WTC11 (cell line): ENCODE measurements around the gene IL20. TPM values are rescaled to one million over a fixed set of nuclear protein-coding genes. Genes with fewer than 3 reads are reported as not detected.

Source experiments
- ATAC-seq: fragments of 200-7000 bp; cut with Tn5 transposase; 2 replicates; pipeline ENCODE4 v1.10.0; 2021; ENCODE audit warnings: mild to moderate bottlenecking, moderate library complexity
- CTCF ChIA-PET: fragments of 300-600 bp; sonication (Branson Sonifier 250); formaldehyde crosslinking; loops from one replicate; lab custom pipeline; 2021; ENCODE audit warnings: antibody characterized with exemption; lab: Charles Lee
- POLR2A ChIA-PET: fragments of 350-600 bp; sonication (Branson Sonifier 250); formaldehyde crosslinking; loops from one replicate; lab custom pipeline; 2021; ENCODE audit warnings: antibody characterized with exemption; lab: Charles Lee
- DNase-seq: peaks from one replicate; pipeline ENCODE4 v3.0.0; 2021; ENCODE audit warnings: low spot score
- H3K27ac Mint-ChIP-seq: 2 replicates; pipeline ENCODE4 v1.8.0; 2021; ENCODE audit warnings: mixed read lengths
- H3K27me3 Mint-ChIP-seq: 2 replicates; pipeline ENCODE4 v1.8.0; 2021; ENCODE audit warnings: low read depth, mild to moderate bottlenecking, moderate library complexity, mixed read lengths
- H3K36me3 Mint-ChIP-seq: 2 replicates; pipeline ENCODE4 v1.8.0; 2021; ENCODE audit warnings: mixed read lengths
- H3K4me1 Mint-ChIP-seq: 2 replicates; pipeline ENCODE4 v1.8.0; 2022; ENCODE audit warnings: mixed read lengths
- H3K4me3 Mint-ChIP-seq: 2 replicates; pipeline ENCODE4 v1.8.0; 2021; ENCODE audit warnings: mild to moderate bottlenecking, moderate library complexity, mixed read lengths
- H3K9me3 Mint-ChIP-seq: 2 replicates; pipeline ENCODE4 v1.8.0; 2021; ENCODE audit warnings: mixed read lengths
- CBFB ChIP-seq: sonication (generic); formaldehyde crosslinking; IDR thresholded peaks from 2 replicates; pipeline ENCODE4 v1.8.1; 2022; ENCODE audit warnings: mild to moderate bottlenecking, low read depth, missing genetic modification reagents
- ELF4 ChIP-seq: sonication (generic); formaldehyde crosslinking; IDR thresholded peaks from 2 replicates; pipeline ENCODE4 v1.8.1; 2022; ENCODE audit warnings: low read depth, mild to moderate bottlenecking, moderate library complexity, missing genetic modification reagents
- FOXP1 ChIP-seq: sonication (generic); formaldehyde crosslinking; IDR thresholded peaks from 2 replicates; pipeline ENCODE4 v1.8.0; 2022; ENCODE audit warnings: missing genetic modification reagents, mild to moderate bottlenecking, moderate library complexity, borderline replicate concordance
- GTF2I ChIP-seq: fragments of 250-450 bp; sonication (Bioruptor Pico); conservative IDR thresholded peaks from 2 replicates; pipeline ENCODE4 v1.4.0; 2021; ENCODE audit warnings: mild to moderate bottlenecking
- KAT7 ChIP-seq: sonication (generic); formaldehyde crosslinking; IDR thresholded peaks from 2 replicates; pipeline ENCODE4 v1.8.1; 2023; ENCODE audit warnings: missing genetic modification reagents, mild to moderate bottlenecking, borderline replicate concordance
- OVOL2 ChIP-seq: fragments of 250-450 bp; sonication (Bioruptor Pico); IDR thresholded peaks from 2 replicates; pipeline ENCODE4 v1.9.0; 2021; ENCODE audit warnings: mild to moderate bottlenecking, borderline replicate concordance
- SOX15 ChIP-seq: fragments of 250-450 bp; sonication (Bioruptor Pico); IDR thresholded peaks from 2 replicates; pipeline ENCODE4 v1.9.0; 2021; ENCODE audit warnings: mild to moderate bottlenecking
- TEAD4 ChIP-seq: sonication (generic); formaldehyde crosslinking; IDR thresholded peaks from 2 replicates; pipeline ENCODE4 v1.8.0; 2022; ENCODE audit warnings: mild to moderate bottlenecking, missing genetic modification reagents
- ZBTB21 ChIP-seq: sonication (generic); formaldehyde crosslinking; IDR thresholded peaks from 2 replicates; pipeline ENCODE4 v1.8.1; 2023; ENCODE audit warnings: mild to moderate bottlenecking, missing genetic modification reagents, borderline replicate concordance
- ZNF396 ChIP-seq: fragments of 250-450 bp; sonication (Bioruptor Pico); IDR thresholded peaks from 2 replicates; pipeline ENCODE4 v1.8.0; 2021; ENCODE audit warnings: mild to moderate bottlenecking, moderate library complexity, borderline replicate concordance
- ZNF423 ChIP-seq: fragments of 250-450 bp; sonication (Bioruptor Pico); IDR thresholded peaks from 2 replicates; pipeline ENCODE4 v2.1.2; 2022; ENCODE audit warnings: mild to moderate bottlenecking, moderate library complexity
- ZNF671 ChIP-seq: fragments of 250-450 bp; sonication (Bioruptor Pico); IDR thresholded peaks from 2 replicates; pipeline ENCODE4 v1.8.0; 2021; ENCODE audit warnings: mild to moderate bottlenecking
- total RNA-seq: library from RNA; stranded (reverse); gene quantifications from 3 replicates; pipeline ENCODE4 v1.2.3, GENCODE V29; 2021
- TF ChIP-seq, protein P1 (sequence below): sonication (generic); formaldehyde crosslinking; IDR thresholded peaks from 2 replicates; pipeline ENCODE4 v1.8.1; 2023; ENCODE audit warnings: mild to moderate bottlenecking, moderate library complexity, missing genetic modification reagents
- TF ChIP-seq, protein P2 (sequence below): fragments of 250-450 bp; sonication (Bioruptor Pico); IDR thresholded peaks from 2 replicates; pipeline ENCODE4 v1.9.0; 2021; ENCODE audit warnings: mild to moderate bottlenecking
- TF ChIP-seq, protein P3 (sequence below): sonication (generic); formaldehyde crosslinking; conservative IDR thresholded peaks from 2 replicates; pipeline ENCODE4 v1.8.1; 2022; ENCODE audit warnings: mild to moderate bottlenecking, missing genetic modification reagents
- TF ChIP-seq, protein P4 (sequence below): sonication (generic); formaldehyde crosslinking; IDR thresholded peaks from 2 replicates; pipeline ENCODE4 v1.8.0; 2022; ENCODE audit warnings: mild to moderate bottlenecking, missing genetic modification reagents
- TF ChIP-seq, protein P5 (sequence below): sonication (generic); formaldehyde crosslinking; IDR thresholded peaks from 2 replicates; pipeline ENCODE4 v1.8.1; 2022; ENCODE audit warnings: mild to moderate bottlenecking, missing genetic modification reagents, moderate library complexity, borderline replicate concordance

Gene IL20
- total RNA-seq, 1 experiment from 2014 or later: not detected

DNA sequence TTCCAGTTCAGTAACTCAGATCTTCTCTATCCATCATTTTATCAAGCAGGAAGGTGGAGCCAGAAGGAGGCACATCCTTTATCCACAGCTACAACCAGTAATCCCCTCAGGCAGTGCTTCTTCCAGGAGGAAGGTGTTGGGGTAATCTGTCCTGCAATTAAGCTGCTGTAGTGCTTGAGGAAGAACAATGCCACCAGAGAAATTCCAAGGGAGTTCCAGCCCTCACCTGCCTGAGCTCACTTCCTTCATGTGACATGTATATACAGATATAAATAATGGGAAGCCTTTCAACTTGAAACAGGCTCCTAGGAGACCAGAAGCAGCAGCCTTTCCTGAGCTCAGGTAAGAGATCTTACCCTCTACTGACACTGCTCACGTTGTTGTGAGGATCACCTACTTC is 2.2 kb upstream of the IL20 start (continued):
- TF ChIP-seq, protein P1, sequence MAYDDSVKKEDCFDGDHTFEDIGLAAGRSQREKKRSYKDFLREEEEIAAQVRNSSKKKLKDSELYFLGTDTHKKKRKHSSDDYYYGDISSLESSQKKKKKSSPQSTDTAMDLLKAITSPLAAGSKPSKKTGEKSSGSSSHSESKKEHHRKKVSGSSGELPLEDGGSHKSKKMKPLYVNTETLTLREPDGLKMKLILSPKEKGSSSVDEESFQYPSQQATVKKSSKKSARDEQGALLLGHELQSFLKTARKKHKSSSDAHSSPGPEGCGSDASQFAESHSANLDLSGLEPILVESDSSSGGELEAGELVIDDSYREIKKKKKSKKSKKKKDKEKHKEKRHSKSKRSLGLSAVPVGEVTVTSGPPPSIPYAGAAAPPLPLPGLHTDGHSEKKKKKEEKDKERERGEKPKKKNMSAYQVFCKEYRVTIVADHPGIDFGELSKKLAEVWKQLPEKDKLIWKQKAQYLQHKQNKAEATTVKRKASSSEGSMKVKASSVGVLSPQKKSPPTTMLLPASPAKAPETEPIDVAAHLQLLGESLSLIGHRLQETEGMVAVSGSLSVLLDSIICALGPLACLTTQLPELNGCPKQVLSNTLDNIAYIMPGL (CRISPR knock-in tag): no peak
- TF ChIP-seq CBFB (CRISPR knock-in tag): no peak

DNA sequence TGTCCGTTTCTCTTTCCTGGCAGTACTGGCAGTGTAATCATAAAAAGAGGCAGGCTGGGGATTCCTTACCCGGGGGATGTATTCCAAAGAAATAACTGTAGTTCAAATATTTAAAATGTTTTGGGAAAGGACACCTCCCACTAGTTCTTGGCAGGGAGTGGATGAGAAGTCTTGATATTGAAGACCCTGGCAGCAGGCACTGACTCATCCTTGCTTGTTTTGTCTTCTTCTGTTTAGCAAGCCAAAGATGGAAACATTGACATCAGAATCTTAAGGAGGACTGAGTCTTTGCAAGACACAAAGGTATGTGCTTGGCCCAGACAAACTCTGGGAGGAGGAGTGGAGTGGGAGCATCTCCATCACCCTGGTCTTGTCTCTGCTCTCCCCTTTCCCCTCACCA is 639 bp downstream of the IL20 start:
- POLR2A ChIA-PET: no interaction called here
- TF ChIP-seq, protein P2, sequence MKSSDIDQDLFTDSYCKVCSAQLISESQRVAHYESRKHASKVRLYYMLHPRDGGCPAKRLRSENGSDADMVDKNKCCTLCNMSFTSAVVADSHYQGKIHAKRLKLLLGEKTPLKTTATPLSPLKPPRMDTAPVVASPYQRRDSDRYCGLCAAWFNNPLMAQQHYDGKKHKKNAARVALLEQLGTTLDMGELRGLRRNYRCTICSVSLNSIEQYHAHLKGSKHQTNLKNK (CRISPR knock-in tag): no peak
- no peak for TF ChIP-seq ZNF423 (CRISPR knock-in tag)
- TF ChIP-seq, protein P3, sequence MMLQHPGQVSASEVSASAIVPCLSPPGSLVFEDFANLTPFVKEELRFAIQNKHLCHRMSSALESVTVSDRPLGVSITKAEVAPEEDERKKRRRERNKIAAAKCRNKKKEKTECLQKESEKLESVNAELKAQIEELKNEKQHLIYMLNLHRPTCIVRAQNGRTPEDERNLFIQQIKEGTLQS: no peak
- TF ChIP-seq KAT7 (CRISPR knock-in tag): no peak
- TF ChIP-seq ZNF396 (CRISPR knock-in tag): no peak
- TF ChIP-seq, protein P4, sequence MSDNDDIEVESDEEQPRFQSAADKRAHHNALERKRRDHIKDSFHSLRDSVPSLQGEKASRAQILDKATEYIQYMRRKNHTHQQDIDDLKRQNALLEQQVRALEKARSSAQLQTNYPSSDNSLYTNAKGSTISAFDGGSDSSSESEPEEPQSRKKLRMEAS: no peak
- TF ChIP-seq, protein P5, sequence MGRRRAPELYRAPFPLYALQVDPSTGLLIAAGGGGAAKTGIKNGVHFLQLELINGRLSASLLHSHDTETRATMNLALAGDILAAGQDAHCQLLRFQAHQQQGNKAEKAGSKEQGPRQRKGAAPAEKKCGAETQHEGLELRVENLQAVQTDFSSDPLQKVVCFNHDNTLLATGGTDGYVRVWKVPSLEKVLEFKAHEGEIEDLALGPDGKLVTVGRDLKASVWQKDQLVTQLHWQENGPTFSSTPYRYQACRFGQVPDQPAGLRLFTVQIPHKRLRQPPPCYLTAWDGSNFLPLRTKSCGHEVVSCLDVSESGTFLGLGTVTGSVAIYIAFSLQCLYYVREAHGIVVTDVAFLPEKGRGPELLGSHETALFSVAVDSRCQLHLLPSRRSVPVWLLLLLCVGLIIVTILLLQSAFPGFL: no peak

DNA sequence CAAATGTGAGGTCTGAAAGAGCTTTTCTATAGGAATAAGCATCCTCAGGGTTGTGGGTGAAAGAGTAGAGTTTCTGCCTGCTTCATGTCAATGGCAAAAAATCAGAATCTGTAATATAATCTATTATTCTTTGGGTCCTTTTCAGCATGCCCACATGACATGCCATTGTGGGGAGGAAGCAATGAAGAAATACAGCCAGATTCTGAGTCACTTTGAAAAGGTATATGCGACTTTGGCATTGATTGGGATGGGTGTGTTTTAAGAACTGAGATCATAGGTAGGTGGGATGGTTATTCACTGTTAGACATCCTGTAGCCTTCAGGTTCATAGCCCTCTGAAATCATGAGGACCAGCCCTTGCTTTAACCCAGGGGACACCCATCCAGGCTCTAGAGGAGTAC is 1.8 kb downstream of the IL20 start:
- DNase-seq: no peak
- Mint-ChIP-seq H3K9me3 (peaks cover 8% of the 10 kb centered on the region), H3K27me3 (peaks cover 17% of the 10 kb centered on the region)
- CTCF ChIA-PET: interaction anchor here (0.7 to 2.7 kb wide), 6 partner anchors 10 to 115 kb away, joined by 3 to 15 read pairs (median 4); no protein-coding TSS in a partner anchor
- TF ChIP-seq OVOL2 (CRISPR knock-in tag) (no peak), SOX15 (CRISPR knock-in tag) (no peak), TEAD4 (CRISPR knock-in tag) (no peak), ZNF671 (CRISPR knock-in tag) (no peak), GTF2I (no peak), FOXP1 (CRISPR knock-in tag) (no peak), ELF4 (CRISPR knock-in tag) (no peak), ZBTB21 (no peak)
- TF ChIP-seq, protein P2 (CRISPR knock-in tag): no peak
- TF ChIP-seq, protein P4: no peak
- TF ChIP-seq, all 79 proteins: peak for 0
- ATAC-seq: no peak
- POLR2A ChIA-PET: no interaction called here
- Mint-ChIP-seq H3K27ac (no peak overlapping the region), H3K4me3 (no peak overlapping the region), H3K36me3 (no peaks in the 10 kb centered on the region), H3K4me1 (0 out of 2 replicates have a peak, but pooled peaks cover 3% of the 10 kb centered on the region)

More for the DNA sequence above, 639 bp downstream of the IL20 start:
- no peaks in the 10 kb centered on the region for H3K9me3 Mint-ChIP-seq
- H3K27ac Mint-ChIP-seq: no peak overlapping the region
- no peak for DNase-seq
- H3K4me3 Mint-ChIP-seq: no peak overlapping the region
- no peak for ATAC-seq
- CTCF ChIA-PET: interaction anchor here (1.2 to 2.7 kb wide), 4 partner anchors 9 to 47 kb away, joined by 3 to 15 read pairs (median 6); no protein-coding TSS in a partner anchor
- H3K4me1 Mint-ChIP-seq: 0 out of 2 replicates have a peak, but pooled peaks cover 3% of the 10 kb centered on the region
- no peaks in the 10 kb centered on the region for H3K36me3 Mint-ChIP-seq
- peaks cover 15% of the 10 kb centered on the region for H3K27me3 Mint-ChIP-seq
